ENCODE results near the gene THAP9. TPM values are rescaled to one million over a fixed set of nuclear protein-coding genes. Genes with fewer than 3 reads are reported as not detected.

THAP9 gene
- total RNA-seq, 1 experiment from 2014 or later: 3.2 TPM

DNA sequence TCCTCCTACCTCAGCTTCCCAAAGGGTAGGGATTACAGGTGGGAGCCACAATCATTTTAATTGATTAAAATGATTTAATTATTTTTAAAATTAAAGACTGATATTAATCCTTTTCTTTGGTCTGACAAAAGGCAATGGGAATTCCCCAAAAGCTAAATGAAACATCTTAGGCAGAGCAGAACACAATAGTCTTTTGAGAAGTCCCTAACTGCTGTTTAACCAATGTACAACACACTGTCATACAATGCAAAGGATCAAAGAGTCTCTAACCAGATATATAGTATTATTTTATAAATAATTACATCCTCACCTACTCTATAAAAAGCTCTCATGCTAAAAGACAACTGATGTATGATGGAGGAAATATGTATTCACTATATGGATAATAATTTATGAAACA is 47.0 kb downstream of the THAP9 start:
- DNase-seq (no peak), ATAC-seq (no peak)
- BruUV-seq (replicated peaks): no TSS peak
- H3K36me3 ChIP-seq (ENCODE audit: low read depth, low read length): no peaks in the 10 kb centered on the region
- no peak overlapping the region for H3K4me2 ChIP-seq (ENCODE audit: low read length)
- H4K20me1 ChIP-seq (ENCODE audit: low read length): no peaks in the 10 kb centered on the region
- no peak overlapping the region for H3K27ac ChIP-seq (ENCODE audit: low read length)
- no peaks in the 10 kb centered on the region for H3K9me2 ChIP-seq (replicated peaks; ENCODE audit: low read length)
- no peaks in the 10 kb centered on the region for H3K27me3 ChIP-seq (ENCODE audit: low read length)
- TF ChIP-seq EZH2phosphoT487 (IDR thresholded peaks at IDR 0.05; ENCODE audit: borderline replicate concordance, low read length): no peak
- ChIA-PET CTCF (no interaction called here), POLR2A (ENCODE audit: unreplicated experiment) (interaction anchor here (0.6 kb wide), 1 partner anchor 31 kb away, joined by 4 read pairs; no protein-coding TSS in a partner anchor)
- intact Hi-C loops (cut with micrococcal nuclease): no loop called here
- H3F3A ChIP-seq (ENCODE audit: low read length, unreplicated experiment): no peaks in the 10 kb centered on the region
- H3K9me3 ChIP-seq (ENCODE audit: low read length): no peaks in the 10 kb centered on the region
- H3K79me2 ChIP-seq (ENCODE audit: low read length): no peaks in the 10 kb centered on the region
- no peak overlapping the region for H3K4me3 ChIP-seq (ENCODE audit: low read length)
- H3K9ac ChIP-seq (ENCODE audit: low read length): no peak overlapping the region
- no peaks in the 10 kb centered on the region for H3K4me1 ChIP-seq (ENCODE audit: insufficient read depth, low read length)
- no peak overlapping the region for H2AFZ ChIP-seq (ENCODE audit: low read length)

DNA sequence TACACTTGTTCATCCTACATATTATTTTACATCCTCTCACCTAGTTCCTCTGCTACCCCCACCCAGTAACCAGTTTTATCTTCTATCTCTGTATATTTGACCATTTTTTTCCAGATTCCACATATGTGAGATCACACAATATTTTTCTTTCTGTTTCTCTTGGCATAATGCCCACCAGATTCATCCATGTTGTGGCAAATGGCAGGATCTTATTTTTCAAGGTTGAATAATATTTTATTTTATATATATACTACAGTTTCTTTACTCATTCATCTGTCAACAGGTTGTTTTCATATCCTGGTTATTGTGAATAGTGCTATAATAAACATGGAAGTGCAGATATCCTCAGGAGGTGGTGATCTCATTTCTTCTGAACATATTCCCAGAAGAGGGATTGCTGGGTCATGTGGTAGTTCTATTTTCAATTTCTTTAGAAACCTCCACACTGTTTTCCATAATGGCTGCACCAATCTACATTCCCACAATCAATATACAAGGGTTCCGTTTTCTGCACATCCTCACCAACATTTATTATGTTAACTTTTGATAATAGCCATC is 48.2 kb downstream of the THAP9 start:
- no peak overlapping the region for H2AFZ ChIP-seq (ENCODE audit: low read length)
- BruUV-seq (replicated peaks): no TSS peak
- intact Hi-C loops (cut with micrococcal nuclease): no loop called here
- H3K79me2 ChIP-seq (ENCODE audit: low read length): no peaks in the 10 kb centered on the region
- H3K9me3 ChIP-seq (ENCODE audit: low read length): no peaks in the 10 kb centered on the region
- CTCF ChIA-PET: no interaction called here
- peak; percentile 29 for DNase-seq
- POLR2A ChIA-PET (ENCODE audit: unreplicated experiment): no interaction called here
- H3K36me3 ChIP-seq (ENCODE audit: low read depth, low read length): no peaks in the 10 kb centered on the region
- H3K9ac ChIP-seq (ENCODE audit: low read length): no peak overlapping the region
- H3K27me3 ChIP-seq (ENCODE audit: low read length): no peaks in the 10 kb centered on the region
- no peak for ATAC-seq
- TF ChIP-seq EZH2 (IDR thresholded peaks at IDR 0.05; ENCODE audit: low read length, unreplicated experiment): no peak
- TF ChIP-seq EZH2phosphoT487 (IDR thresholded peaks at IDR 0.05; ENCODE audit: borderline replicate concordance, low read length): no peak
- TF ChIP-seq, protein P1, sequence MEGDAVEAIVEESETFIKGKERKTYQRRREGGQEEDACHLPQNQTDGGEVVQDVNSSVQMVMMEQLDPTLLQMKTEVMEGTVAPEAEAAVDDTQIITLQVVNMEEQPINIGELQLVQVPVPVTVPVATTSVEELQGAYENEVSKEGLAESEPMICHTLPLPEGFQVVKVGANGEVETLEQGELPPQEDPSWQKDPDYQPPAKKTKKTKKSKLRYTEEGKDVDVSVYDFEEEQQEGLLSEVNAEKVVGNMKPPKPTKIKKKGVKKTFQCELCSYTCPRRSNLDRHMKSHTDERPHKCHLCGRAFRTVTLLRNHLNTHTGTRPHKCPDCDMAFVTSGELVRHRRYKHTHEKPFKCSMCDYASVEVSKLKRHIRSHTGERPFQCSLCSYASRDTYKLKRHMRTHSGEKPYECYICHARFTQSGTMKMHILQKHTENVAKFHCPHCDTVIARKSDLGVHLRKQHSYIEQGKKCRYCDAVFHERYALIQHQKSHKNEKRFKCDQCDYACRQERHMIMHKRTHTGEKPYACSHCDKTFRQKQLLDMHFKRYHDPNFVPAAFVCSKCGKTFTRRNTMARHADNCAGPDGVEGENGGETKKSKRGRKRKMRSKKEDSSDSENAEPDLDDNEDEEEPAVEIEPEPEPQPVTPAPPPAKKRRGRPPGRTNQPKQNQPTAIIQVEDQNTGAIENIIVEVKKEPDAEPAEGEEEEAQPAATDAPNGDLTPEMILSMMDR (conservative IDR thresholded peaks at IDR 0.05; ENCODE audit: low read depth, low read length): no peak
- no peak overlapping the region for H3K4me2 ChIP-seq (ENCODE audit: low read length)
- H3K9me2 ChIP-seq (replicated peaks; ENCODE audit: low read length): no peaks in the 10 kb centered on the region
- H3F3A ChIP-seq (ENCODE audit: low read length, unreplicated experiment): no peaks in the 10 kb centered on the region
- no peaks in the 10 kb centered on the region for H4K20me1 ChIP-seq (ENCODE audit: low read length)
- H3K4me1 ChIP-seq (ENCODE audit: insufficient read depth, low read length): no peaks in the 10 kb centered on the region
- no peak overlapping the region for H3K27ac ChIP-seq (ENCODE audit: low read length)
- H3K4me3 ChIP-seq (ENCODE audit: low read length): no peak overlapping the region

DNA sequence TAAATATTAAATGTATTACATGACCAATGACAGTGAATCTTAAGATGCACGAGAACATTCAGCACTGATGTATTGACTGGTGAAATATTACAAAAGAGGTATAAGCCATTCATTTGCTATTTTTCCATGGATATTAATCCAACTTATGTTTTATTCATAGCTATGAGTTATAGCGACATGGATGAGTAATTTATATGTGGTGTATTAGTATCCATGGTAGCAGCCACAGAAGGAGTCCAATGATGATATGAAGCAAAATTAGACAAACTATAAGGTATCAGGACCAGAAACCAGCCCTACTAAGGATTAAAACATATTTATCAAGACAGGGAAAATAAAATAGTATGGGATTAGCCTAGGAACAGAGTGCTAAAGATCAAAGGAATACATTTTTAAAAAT is 50.7 kb downstream of the THAP9 start:
- no peaks in the 10 kb centered on the region for H3K4me1 ChIP-seq (ENCODE audit: insufficient read depth, low read length)
- no peak overlapping the region for H3K27ac ChIP-seq (ENCODE audit: low read length)
- no peak overlapping the region for H3K4me2 ChIP-seq (ENCODE audit: low read length)
- no peak overlapping the region for H2AFZ ChIP-seq (ENCODE audit: low read length)
- H3K27me3 ChIP-seq (ENCODE audit: low read length): no peaks in the 10 kb centered on the region
- H4K20me1 ChIP-seq (ENCODE audit: low read length): no peaks in the 10 kb centered on the region
- TF ChIP-seq EZH2phosphoT487 (IDR thresholded peaks at IDR 0.05; ENCODE audit: borderline replicate concordance, low read length) (no peak), EZH2 (IDR thresholded peaks at IDR 0.05; ENCODE audit: low read length, unreplicated experiment) (no peak)
- TF ChIP-seq, protein P1 (conservative IDR thresholded peaks at IDR 0.05; ENCODE audit: low read depth, low read length): no peak
- DNase-seq (peak; percentile 2), ATAC-seq (no peak)
- H3K79me2 ChIP-seq (ENCODE audit: low read length): no peaks in the 10 kb centered on the region
- H3F3A ChIP-seq (ENCODE audit: low read length, unreplicated experiment): no peaks in the 10 kb centered on the region
- no TSS peak for BruUV-seq (replicated peaks)
- intact Hi-C loops (cut with micrococcal nuclease): no loop called here
- no peak overlapping the region for H3K9ac ChIP-seq (ENCODE audit: low read length)
- no peak overlapping the region for H3K4me3 ChIP-seq (ENCODE audit: low read length)
- POLR2A ChIA-PET (ENCODE audit: unreplicated experiment): no interaction called here
- CTCF ChIA-PET: no interaction called here
- H3K36me3 ChIP-seq (ENCODE audit: low read depth, low read length): no peaks in the 10 kb centered on the region
- no peaks in the 10 kb centered on the region for H3K9me2 ChIP-seq (replicated peaks; ENCODE audit: low read length)
- H3K9me3 ChIP-seq (ENCODE audit: low read length): no peaks in the 10 kb centered on the region

Data from PC-3 (cell line).